NCI-H1092 treated with DMSO at 0.1 percent for 48 hours (cell line): Measurements from ENCODE around the gene S100A3.

ENCODE experiments used
- DNase-seq: peaks from one replicate; lab custom pipeline; 2025; lab: John Stamatoyannopoulos, UW

S100A3 gene

DNA sequence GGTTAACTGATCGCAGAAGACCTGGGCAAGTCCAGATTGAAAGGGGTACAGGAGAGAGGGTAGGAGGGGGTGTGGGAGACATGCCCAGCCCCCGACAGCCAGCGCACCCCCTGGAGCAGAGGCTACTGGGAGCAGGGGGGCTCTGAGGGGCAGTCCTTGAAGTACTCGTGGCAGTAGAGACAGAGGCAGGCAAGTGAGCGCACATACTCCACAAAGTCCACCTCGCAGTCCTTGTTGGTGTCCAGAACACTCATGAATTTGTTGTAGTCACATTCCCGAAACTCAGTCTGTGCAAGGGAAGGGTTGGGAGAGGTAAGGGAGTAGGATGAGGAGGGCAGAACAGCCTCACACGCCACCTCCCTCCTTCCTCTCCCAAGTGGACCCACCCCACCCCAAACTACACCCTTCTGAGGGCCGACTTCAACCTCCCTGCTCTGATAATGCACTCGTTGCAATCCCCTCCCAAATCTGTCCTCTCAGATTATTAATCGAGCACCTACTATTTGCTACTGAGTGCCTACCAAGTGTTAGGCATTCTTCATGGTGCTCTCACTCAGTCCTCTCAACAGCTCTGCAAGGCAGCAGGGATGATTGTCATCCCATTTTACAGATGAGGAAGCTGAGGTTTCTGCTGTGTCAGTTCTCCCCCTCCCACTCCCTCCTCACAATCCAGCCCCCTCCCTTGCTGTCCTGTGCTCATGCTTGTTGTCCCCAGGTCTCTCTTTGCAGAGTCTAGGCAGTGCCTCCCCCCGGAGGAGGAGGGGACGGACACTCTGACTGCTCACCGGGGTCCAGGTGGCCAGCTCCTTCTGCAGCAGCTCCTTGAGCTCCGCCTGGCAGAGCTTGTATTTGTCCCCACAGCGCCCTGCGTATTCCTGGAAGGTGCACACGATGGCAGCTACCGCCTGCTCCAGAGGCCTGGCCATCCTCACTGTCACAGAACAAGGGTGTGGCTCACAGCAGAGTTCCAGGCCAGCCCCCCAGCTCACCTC, 1.2 kb downstream of the S100A3 start:
- no peak for DNase-seq

GRCh38 chr1:153546796-153547559, 2.1 kb downstream of the S100A3 start:
- no peak for DNase-seq

- DNase-seq = no peak
Measured at GRCh38 chr1:153546371-153546770, 2.7 kb downstream of the S100A3 start.

- peak; percentile 72 for DNase-seq
Measured at GRCh38 chr1:153545067-153546055, 3.7 kb downstream of the S100A3 start, which contains the start of gene S100A4. TSS of gene S100A4 (minus strand) at chr1:153545806. CDS start at chr1:153544794, 1,012 bp downstream.

DNA sequence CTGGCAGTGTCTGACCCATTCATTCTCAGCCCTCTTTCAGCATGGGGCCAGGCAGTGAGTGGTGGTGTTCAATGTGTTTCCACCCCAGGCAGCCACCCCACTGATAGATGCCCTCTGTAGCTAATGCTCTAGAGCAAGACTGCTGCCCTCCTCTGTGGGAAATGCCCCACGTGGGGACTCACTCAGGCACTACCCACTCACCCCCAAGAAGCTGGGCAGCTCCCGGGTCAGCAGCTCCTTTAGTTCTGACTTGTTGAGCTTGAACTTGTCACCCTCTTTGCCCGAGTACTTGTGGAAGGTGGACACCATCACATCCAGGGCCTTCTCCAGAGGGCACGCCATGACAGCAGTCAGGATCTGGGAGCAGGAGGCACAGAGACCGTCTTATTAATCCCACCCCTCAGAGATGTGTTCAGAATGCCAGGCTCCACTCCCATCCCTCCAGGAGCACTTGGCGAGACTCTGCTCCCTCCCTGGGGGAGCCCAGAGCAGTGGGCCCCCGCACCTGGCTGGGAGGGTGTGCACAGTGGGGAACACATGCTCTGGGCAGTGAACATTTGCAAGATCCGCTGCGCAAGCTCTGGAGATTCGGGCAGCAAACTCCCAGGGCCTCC, 4.5 kb downstream of the S100A3 start:
- no peak for DNase-seq

- DNase-seq = no peak
Measured at GRCh38 chr1:153543736-153544135, 5.3 kb downstream of the S100A3 start.

DNA sequence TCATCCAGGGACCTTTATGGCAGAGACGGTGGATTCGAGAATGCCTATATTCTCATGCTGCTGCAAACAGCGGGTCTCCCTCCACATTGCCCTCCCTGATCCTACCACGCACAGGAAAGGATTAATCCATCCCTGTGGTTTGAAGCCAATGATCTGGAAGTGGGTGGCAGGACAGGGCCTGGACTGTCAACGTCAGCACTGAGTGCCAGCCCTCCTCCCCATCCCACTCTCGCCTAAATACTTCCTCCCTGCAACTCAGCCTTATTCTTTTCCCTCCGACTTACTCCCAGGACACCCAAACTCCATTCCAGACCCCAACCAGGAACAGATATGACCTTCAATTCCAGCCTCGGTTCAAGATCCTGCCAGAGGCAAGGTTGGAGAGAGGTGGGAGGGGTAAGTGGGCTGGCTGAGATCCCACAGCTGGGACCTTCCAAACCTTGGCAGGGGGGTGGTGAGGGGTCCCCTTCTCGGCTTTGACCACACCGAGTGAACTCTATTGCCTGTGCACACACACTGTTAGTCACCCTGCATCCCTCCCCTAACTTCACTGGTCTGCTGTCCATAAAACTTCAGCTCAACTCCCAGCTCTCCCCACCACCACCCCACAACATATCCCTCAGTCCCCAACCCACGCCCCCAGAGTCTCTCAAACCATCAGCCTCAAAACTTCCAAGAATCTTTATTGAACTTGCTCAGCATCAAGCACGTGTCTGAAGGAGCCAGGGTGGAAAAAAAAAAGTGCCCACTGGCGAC, 5.9 kb downstream of the S100A3 start:
- DNase-seq = no peak

- no peak for DNase-seq
Measured at GRCh38 chr1:153541641-153542590, 7.1 kb downstream of the S100A3 start.

DNA sequence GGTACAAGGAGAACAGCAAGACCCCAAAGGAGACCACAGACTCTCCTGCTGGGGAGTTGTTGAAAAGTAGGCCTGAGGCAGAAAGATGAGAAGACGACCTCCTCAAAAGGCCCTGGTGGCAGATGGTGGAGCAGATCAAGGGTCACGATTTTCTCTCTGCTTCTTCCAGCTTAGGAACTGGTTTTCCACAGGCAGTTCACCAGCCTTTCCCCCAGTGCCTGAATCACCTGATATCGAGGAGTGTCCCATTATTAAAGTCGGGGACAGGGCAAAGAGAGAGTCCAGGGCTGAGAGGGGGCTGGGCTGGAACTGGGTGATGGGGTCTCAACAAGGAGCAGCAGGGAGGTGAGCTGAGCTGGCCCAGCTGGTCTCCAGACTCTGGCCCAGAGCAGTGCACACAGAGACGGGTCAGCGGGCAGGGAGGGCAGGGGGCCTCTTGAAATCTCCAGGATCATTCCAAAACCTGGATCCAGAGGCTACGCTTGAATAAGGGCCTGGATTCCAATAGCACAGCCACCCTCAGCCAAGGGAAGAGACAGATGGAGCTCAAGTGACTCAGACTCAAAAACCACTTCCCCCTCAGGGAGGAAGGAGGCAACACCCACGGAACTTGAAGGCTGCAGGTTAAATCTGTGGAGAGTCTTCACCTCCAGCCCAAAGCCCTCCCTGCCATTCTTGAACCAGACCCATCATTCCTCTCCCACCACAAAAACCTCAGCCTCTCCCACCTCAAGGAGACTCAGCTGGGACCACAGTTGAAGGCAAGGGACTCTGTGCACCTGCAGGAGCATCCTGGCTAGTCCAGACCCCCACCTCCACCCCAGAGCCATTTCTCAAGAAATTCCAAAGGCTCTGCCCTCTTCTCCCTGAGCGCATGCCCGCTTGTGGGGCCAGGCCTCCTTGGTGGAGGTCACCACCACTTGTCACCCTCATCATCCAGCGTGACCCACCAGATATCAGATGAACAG, 8.4 kb downstream of the S100A3 start, which contains the start of gene S100A5:
TSS of gene S100A5 (minus strand) at position 541 of the 968 bp plus-strand sequence. CDS start 743 bp downstream, outside the sequence.
- no peak for DNase-seq

- no peak for DNase-seq
Measured at GRCh38 chr1:153539395-153540093, 9.5 kb downstream of the S100A3 start.

- DNase-seq = no peak
Measured at GRCh38 chr1:153538315-153538821, 10.7 kb downstream of the S100A3 start.

- DNase-seq = no peak
Measured at GRCh38 chr1:153537376-153537730, 11.7 kb downstream of the S100A3 start.

DNA sequence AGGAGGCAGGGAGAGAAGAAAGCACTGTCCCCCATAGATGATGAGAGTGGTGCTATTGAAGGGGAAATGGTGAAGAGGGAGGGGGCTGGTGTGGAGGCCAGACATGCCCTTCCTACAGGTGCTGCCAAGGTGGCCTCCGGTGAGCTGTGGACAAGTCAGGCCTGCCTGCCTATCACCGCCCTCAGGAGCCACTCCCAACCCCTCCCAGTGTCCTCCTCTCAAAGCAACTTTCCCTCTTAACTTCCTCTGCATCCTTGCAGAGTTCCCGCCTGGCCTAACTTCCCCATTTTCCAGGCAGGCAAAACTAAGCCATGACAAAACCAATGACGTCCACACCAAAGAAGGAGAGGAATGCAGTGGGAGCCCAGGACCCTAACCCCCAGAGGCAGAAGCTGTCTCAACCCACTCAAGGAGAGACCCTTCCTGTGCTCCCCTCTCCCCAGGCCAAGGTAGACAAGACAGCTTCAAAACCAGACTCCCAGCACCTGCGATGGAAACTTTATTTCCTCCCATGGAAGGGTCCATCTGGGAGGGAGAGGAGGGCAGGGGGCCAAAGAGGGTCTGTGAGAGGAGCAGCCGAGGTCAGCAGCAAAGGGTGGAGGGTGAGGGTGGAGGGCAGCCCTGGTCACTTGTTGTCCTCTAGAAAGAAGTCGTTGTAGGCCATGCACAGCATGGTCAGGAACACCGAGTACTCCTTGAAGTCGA, 12.2 kb downstream of the S100A3 start:
- DNase-seq = no peak

DNA sequence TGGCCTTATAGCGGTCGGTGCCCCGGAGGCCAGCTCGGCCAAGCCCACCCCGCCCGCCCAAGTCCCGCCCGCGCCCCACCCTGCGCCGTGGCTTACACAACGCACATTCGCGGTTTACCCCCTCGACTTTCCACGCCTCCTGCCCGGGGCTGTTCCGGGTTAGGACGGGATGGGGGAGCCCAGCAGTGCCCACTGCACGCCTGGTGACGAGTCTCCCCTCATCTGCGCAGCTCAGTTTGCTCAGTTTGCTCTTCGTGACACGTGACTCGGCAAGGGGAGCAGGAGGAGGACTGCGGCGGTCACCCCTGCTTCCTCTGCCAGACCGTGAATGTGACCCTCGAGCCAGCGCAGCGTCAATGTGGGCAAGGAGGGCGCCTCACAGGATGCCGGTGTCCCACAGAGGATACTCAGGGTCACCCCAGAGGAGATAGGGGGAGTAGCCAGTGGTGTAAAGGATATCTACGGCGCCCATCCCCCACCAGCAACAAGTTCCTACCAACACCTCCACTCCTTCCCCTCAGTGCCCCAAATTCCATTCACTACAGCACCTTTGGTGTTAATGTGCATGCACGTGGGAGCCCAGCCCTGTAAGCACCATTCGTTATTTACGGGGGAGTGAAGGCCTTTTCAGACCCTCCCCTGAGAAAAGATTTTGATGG, 12.9 kb downstream of the S100A3 start:
- DNase-seq = peak; percentile 69

- no peak for DNase-seq
Measured at GRCh38 chr1:153535242-153536011, 13.6 kb downstream of the S100A3 start, which contains the start of gene S100A6. TSS of gene S100A6 (minus strand) at chr1:153535991. CDS start at chr1:153535339, 652 bp downstream.
